BLaER1 treated with 17β-estradiol and CSF1 and Interleukin-3, amounts not matched to agents 10 nM and 100 nM (cell line): Measurements from ENCODE around the gene ALS2CL.
"Not testable (repeated sequence)": the region's sequence is repeated elsewhere in the genome, so short reads cannot be mapped to it uniquely, and the experiment has no call there.

Source experiments
- H3K27ac ChIP-seq, 11 experiments: shearing (Covaris generic); formaldehyde crosslinking; 2 replicates each; pipeline ENCODE4 v1.8.1; 2022
- H3K27me3 ChIP-seq, 11 experiments: shearing (Covaris generic); formaldehyde crosslinking; 2 replicates each; pipeline ENCODE4 v1.8.1; 2022
- H3K36me3 ChIP-seq, 11 experiments: shearing (Covaris generic); formaldehyde crosslinking; 2 replicates each; pipeline ENCODE4 v1.8.1; 2022
- H3K4me1 ChIP-seq, 10 experiments: shearing (Covaris generic); formaldehyde crosslinking; 2 replicates each; pipeline ENCODE4 v1.8.1; 2022
- H3K4me2 ChIP-seq, 11 experiments: shearing (Covaris generic); formaldehyde crosslinking; 2 replicates each; pipeline ENCODE4 v1.8.1; 2022
- H3K4me3 ChIP-seq, 10 experiments: shearing (Covaris generic); formaldehyde crosslinking; 2 replicates each; pipeline ENCODE4 v1.8.1; 2022
- H3K9ac ChIP-seq, 11 experiments: shearing (Covaris generic); formaldehyde crosslinking; 2 replicates each; pipeline ENCODE4 v1.8.1; 2022
- H3K9me3 ChIP-seq, 11 experiments: shearing (Covaris generic); formaldehyde crosslinking; replicated peaks in 1 of 11; 2 replicates each; pipeline ENCODE4 v1.8.1; 2022
- H4K20me1 ChIP-seq, 11 experiments: shearing (Covaris generic); formaldehyde crosslinking; 2 replicates each; pipeline ENCODE4 v1.8.1; 2022
- Cebpa-rat ChIP-seq, 11 experiments: shearing (Covaris generic); IDR thresholded peaks; 2 replicates each; pipeline ENCODE4 v1.8.1; 2022

ALS2CL gene

DNA sequence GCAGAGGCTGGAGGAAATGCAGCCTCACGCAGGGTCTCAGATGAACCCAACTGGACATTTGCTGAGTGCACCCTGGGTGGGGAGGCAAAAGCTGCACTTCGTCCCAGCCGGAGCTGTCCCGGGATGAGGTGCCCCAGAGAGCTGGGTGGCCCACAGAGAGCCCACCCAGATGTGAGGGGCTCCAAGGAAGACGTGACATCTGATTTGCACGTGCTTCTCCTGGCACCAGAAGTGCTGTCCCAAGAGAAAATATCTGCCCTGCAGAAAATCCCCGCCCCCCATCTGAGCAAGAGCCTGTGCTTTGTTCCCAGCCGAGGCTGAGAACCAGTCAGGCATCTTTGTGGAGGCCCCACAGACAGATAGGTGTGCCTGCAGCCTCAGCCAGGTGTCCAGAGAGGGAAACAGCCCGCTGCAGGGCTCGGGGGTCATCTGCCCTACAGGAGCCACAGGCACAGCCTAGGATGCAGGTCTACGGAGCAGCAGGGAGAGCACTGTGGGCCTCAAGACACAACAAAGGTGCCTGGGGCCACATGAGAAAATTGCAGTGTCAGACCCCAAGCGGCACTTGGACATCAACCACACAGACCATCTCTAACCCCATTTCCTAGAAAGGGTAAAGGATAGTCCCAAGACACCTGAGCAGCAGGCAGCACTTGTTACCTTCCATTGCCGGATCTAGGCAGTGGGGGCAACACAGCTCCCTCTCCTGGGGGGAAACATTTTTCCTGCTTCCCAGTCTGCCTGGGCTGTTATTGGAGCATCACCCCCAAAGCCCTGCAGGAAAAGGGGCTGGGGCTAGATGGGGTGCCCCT is 13.5 kb upstream of the ALS2CL start:
- H3K27me3 ChIP-seq = peaks cover 6 to 14% (median 9%) of the 10 kb centered on the region in 11 experiments
- peaks cover 0 to 40% (median 0%) of the 10 kb centered on the region in 11 experiments; a peak in 10 of 22 replicates for H4K20me1 ChIP-seq
- H3K4me1 ChIP-seq = peaks cover 4 to 38% (median 30%) of the 10 kb centered on the region in 10 experiments; a peak in 19 of 20 replicates
- H3K9ac ChIP-seq = 0 out of 22 replicates have a peak overlapping the region, but pooled peaks of 2 of the 11 experiments have one; percentile 18 to 24
- no peak for TF ChIP-seq Cebpa-rat (IDR thresholded peaks at IDR 0.05)
- no peak overlapping the region for H3K4me3 ChIP-seq
- H3K27ac ChIP-seq = no peak overlapping the region
- H3K9me3 ChIP-seq = no peaks in the 10 kb centered on the region
- no peaks in the 10 kb centered on the region; a peak in 1 of 22 replicates for H3K36me3 ChIP-seq
- peak overlapping the region in 10 of 11 experiments; percentile 6 to 70 (median 50); a peak in 18 of 22 replicates for H3K4me2 ChIP-seq

- Histone ChIP-seq H3K9me3 (no peaks in the 10 kb centered on the region), H3K27me3 (peaks cover 15 to 23% (median 18%) of the 10 kb centered on the region in 11 experiments), H3K27ac (no peak overlapping the region), H3K36me3 (no peaks in the 10 kb centered on the region; a peak in 1 of 22 replicates), H3K4me2 (peak overlapping the region in 10 of 11 experiments; percentile 6 to 70 (median 50); a peak in 19 of 22 replicates), H3K4me3 (no peak overlapping the region), H4K20me1 (peaks cover 0 to 48% (median 0%) of the 10 kb centered on the region in 11 experiments; a peak in 10 of 22 replicates), H3K4me1 (peaks cover 9 to 45% (median 36%) of the 10 kb centered on the region in 10 experiments; a peak in 19 of 20 replicates), H3K9ac (no peak overlapping the region; a peak in 1 of 22 replicates)
- TF ChIP-seq Cebpa-rat (IDR thresholded peaks at IDR 0.05) = no peak
These were observed 12.5 kb upstream of the ALS2CL start for GRCh38 chr3:46705751-46706552.

DNA sequence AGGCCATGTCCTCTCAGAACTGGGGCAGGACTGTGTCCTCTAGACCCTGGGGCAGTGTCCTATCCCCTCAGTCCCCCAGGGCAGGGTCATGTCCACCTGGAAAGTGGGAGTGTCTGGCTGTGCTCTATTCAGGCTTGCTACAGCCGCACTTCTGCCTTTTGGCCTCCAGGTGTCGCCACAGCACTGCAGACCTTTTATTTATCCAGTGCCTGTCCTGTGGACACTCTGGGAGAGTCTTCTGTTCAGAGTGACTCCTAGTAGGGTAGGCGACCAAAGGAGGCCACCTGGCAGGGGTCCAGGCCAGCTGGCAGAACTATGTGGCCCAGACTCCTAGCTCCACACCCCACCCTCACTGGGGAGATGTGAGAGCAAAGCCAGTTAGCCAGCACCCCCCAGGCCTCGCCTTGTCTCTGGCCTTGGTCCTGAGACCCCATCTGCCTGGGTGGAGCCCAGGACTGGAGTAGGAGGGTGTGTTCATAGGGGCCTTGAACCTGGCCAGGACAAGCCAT is 11.6 kb upstream of the ALS2CL start:
- Histone ChIP-seq H4K20me1 (peaks cover 0 to 55% (median 0%) of the 10 kb centered on the region in 11 experiments; a peak in 10 of 22 replicates), H3K27me3 (peaks cover 24 to 31% (median 27%) of the 10 kb centered on the region in 11 experiments), H3K9me3 (no peaks in the 10 kb centered on the region), H3K27ac (no peak overlapping the region), H3K4me3 (no peak overlapping the region), H3K36me3 (no peaks in the 10 kb centered on the region; a peak in 1 of 22 replicates), H3K4me1 (peaks cover 18 to 54% (median 41%) of the 10 kb centered on the region in 10 experiments), H3K4me2 (no peak overlapping the region), H3K9ac (no peak overlapping the region)
- TF ChIP-seq Cebpa-rat (IDR thresholded peaks at IDR 0.05) = no peak

DNA sequence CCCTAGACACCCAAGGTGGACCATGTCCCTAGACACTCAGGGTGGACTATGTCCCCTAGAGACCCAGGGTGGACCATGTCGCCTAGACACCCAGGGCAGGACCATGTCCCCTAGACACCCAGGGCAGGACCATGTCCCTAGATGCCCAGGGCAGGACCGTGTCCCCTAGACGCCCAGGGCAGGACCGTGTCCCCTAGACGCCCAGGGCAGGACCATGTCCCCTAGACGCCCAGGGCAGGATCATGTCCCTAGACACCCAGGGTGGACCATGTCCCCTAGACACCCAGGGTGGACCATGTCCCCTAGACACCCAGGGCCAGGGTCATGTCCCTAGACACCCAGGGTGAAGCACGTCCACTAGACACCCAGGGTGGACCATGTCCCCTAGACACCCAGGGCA is 10.9 kb upstream of the ALS2CL start:
- Histone ChIP-seq H3K27me3 (peaks cover 24 to 33% (median 27%) of the 10 kb centered on the region in 11 experiments), H4K20me1 (peaks cover 0 to 55% (median 0%) of the 10 kb centered on the region in 11 experiments; a peak in 10 of 22 replicates), H3K4me1 (peaks cover 25 to 61% (median 49%) of the 10 kb centered on the region in 10 experiments)
- H3K4me2 ChIP-seq, H3K27ac ChIP-seq, H3K9me3 ChIP-seq, H3K4me3 ChIP-seq, H3K9ac ChIP-seq, H3K36me3 ChIP-seq: not testable (repeated sequence)

DNA sequence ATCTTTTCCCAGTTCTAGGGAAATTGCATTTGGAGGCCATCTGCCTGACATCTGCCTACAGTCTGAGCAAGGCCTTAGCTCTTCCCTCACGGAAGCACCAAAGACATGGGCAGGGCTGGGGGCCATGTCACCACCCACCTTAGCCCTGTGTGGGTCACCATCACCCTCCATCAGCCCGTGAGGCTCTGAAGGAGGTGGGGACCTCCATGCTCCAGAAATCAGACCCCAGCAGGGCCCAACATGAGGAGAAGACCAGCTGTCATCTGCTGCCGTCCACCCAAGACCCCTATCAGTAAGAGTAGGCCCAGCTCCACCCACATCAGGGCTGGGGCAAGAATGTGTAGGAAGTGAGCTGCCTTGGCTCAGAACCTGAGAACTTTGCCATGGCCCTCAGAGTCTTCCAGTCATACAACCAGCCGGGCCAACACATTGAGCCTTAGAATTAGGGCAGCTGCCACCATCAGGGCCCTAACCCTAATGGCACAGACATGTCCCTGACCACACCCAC is 9.6 kb upstream of the ALS2CL start:
- no peak overlapping the region; a peak in 1 of 22 replicates for H3K4me2 ChIP-seq
- peaks cover 24 to 33% (median 27%) of the 10 kb centered on the region in 11 experiments for H3K27me3 ChIP-seq
- TF ChIP-seq Cebpa-rat (IDR thresholded peaks at IDR 0.05) = no peak

DNA sequence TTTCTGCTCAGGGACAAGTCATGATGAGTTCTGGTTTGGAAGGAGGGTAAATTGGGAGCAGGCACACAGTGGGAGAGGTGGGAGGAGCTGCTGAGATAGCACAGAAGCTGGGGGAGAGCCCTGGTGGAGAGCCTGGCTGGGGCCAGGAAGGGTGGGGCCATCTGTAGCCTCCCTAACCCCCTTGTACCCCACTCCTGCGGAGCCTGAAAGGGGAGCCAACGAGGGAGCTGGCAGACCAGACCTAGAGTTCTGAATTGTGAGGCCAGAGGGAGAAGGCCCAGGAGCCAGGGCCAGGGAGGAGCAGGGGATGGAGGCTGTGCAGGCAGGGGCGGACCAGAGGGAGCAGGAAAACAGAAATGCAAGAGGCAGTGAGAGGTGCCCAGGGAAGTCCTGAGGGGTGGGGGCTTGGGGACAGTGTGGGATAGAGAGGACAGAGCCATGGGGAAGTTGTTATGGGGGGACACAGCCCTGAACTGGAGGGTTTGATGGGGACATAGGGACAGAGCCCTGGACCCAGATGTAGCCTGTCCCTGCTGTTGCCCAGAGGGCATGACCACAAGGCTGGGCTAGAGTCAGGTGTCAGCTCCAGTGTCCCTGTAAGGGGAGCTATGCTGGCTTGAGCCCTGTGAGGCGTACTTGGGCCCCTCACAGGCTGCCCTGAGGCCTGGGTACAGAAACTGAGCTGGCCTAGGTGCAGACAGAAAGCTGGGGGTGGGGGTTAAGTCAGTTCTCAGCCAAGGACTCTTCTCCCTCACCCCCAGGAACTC is 8.9 kb upstream of the ALS2CL start:
- H3K27ac ChIP-seq = no peak overlapping the region
- no peak overlapping the region; a peak in 1 of 22 replicates for H3K9ac ChIP-seq
- peak overlapping the region in 2 of 11 experiments; percentile 8 to 15; a peak in 2 of 22 replicates for H3K4me2 ChIP-seq
- TF ChIP-seq Cebpa-rat (IDR thresholded peaks at IDR 0.05) = no peak
- H3K27me3 ChIP-seq = peaks cover 24 to 33% (median 27%) of the 10 kb centered on the region in 11 experiments
- peaks cover 0 to 50% (median 0%) of the 10 kb centered on the region in 11 experiments; a peak in 10 of 22 replicates for H4K20me1 ChIP-seq
- H3K36me3 ChIP-seq = no peaks in the 10 kb centered on the region
- no peaks in the 10 kb centered on the region for H3K9me3 ChIP-seq
- peaks cover 29 to 53% (median 47%) of the 10 kb centered on the region in 10 experiments for H3K4me1 ChIP-seq
- no peak overlapping the region for H3K4me3 ChIP-seq

More for the DNA sequence above, 9.6 kb upstream of the ALS2CL start:
- no peak overlapping the region for H3K27ac ChIP-seq
- peaks cover 0 to 55% (median 0%) of the 10 kb centered on the region in 11 experiments; a peak in 10 of 22 replicates for H4K20me1 ChIP-seq
- H3K9me3 ChIP-seq = no peaks in the 10 kb centered on the region
- no peak overlapping the region; a peak in 1 of 22 replicates for H3K9ac ChIP-seq
- no peaks in the 10 kb centered on the region for H3K36me3 ChIP-seq
- H3K4me3 ChIP-seq = no peak overlapping the region
- peaks cover 29 to 52% (median 45%) of the 10 kb centered on the region in 10 experiments for H3K4me1 ChIP-seq

DNA sequence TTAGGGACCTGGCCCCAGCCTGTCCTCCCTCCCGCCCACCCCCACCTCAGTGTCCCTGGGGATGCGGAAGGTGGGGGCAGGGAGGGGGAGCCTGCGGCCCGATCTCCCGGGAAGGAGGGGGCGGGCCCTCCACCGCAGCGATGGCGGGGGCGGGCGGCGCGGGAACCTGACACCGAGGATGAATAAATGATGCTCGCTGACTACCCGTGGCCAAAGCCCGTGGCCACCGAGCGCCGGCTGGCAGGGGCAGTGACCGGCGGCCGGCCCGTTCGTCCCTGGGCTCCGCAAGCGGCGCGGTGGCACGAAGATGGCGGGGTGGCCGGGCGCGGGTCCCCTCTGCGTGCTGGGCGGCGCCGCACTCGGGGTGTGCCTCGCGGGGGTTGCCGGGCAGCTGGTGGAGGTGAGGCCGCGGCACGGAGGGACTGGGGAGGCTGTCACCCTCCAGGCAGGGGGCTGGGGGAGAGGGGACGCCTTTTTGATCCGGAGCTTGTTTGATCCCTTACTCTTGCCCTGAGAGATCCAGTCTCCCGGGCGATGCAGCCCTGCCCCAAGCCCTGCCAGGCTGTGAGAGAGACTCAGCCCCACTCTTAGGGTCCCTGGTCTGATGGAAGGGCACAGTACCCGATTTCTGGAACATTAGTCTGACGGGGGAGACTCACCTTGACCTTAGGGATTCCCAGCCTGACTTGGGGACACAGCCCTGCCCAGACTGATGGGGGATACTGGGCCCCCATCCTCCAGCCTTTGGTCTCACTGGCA is 7.9 kb upstream of the ALS2CL start, which contains the start of gene TMIE:
Gene TMIE (plus strand): TSS at position 212 of the 759 bp plus-strand sequence. CDS start 96 bp downstream, at position 308.
- no peaks in the 10 kb centered on the region for H3K9me3 ChIP-seq
- no peak within 1 kb of the TSS for H3K27ac ChIP-seq
- H3K36me3 ChIP-seq = no peaks in the 10 kb centered on the region
- no peak for TF ChIP-seq Cebpa-rat (IDR thresholded peaks at IDR 0.05)
- H3K27me3 ChIP-seq = peaks cover 24 to 33% (median 27%) of the 10 kb centered on the region in 11 experiments
- peak within 1 kb of the TSS in 1 of 10 experiments; percentile 21; a peak in 1 of 20 replicates for H3K4me3 ChIP-seq
- peaks cover 0 to 40% (median 0%) of the 10 kb centered on the region in 11 experiments; a peak in 10 of 22 replicates for H4K20me1 ChIP-seq
- peak within 1 kb of the TSS; percentile 40 to 85 (median 63) for H3K4me2 ChIP-seq
- peaks cover 29 to 54% (median 48%) of the 10 kb centered on the region in 10 experiments for H3K4me1 ChIP-seq
- peak within 1 kb of the TSS in 1 of 11 experiments; percentile 31; a peak in 2 of 22 replicates for H3K9ac ChIP-seq
